Caki2 (cell line): Measurements from ENCODE around the gene ST6GALNAC5. TPM values are rescaled to one million over a fixed set of nuclear protein-coding genes. Genes with fewer than 3 reads are reported as not detected.

Experiments
- DNase-seq: peaks from one replicate; pipeline ENCODE4 v3.0.0-alpha.2; 2015; ENCODE audit warnings: low read depth
- in situ Hi-C: cut with HindIII; loops from 2 replicates; pipeline ENCODE4 v1.10.0; 2016; ENCODE audit warnings: low sequenced_read_pairs, low pct_unique_long_range_greater_than_20kb, mixed read lengths
- total RNA-seq: library from RNA; depleted of rRNA; stranded (reverse); fragments of >200 nt; shearing (Covaris generic); gene quantifications from 2 replicates; pipeline ENCODE4 v1.2.3, GENCODE V29; 2014; ENCODE audit warnings: low replicate concordance

The ST6GALNAC5 gene
- total RNA-seq, 1 experiment from 2014 or later, result not detected

GRCh38 chr1:77063118-77063517 lies 195.8 kb downstream of the ST6GALNAC5 start:
- no peak for DNase-seq
- in situ Hi-C loops, result no loop called here

- no peak for DNase-seq
- in situ Hi-C loops, result no loop called here
Measured at GRCh38 chr1:77064246-77064645, 197.0 kb downstream of the ST6GALNAC5 start.

GRCh38 chr1:77065693-77066342 lies 198.5 kb downstream of the ST6GALNAC5 start:
- in situ Hi-C loops, result no loop called here
- no peak for DNase-seq

GRCh38 chr1:77068013-77068412 lies 200.7 kb downstream of the ST6GALNAC5 start:
- in situ Hi-C loops, result no loop called here
- DNase-seq, result no peak

- in situ Hi-C loops, result no loop called here
- DNase-seq, result no peak
Measured at GRCh38 chr1:77076759-77077158, 209.5 kb downstream of the ST6GALNAC5 start.

- DNase-seq, result no peak
- in situ Hi-C loops, result no loop called here
Measured at GRCh38 chr1:77081834-77082233, 214.6 kb downstream of the ST6GALNAC5 start.

- in situ Hi-C loops, result no loop called here
- DNase-seq, result no peak
Measured at GRCh38 chr1:77084457-77084856, 217.2 kb downstream of the ST6GALNAC5 start.

- DNase-seq, result no peak
- in situ Hi-C loops, result no loop called here
Measured at GRCh38 chr1:77085109-77085508, 217.8 kb downstream of the ST6GALNAC5 start.

- in situ Hi-C loops, result no loop called here
- DNase-seq, result no peak
Measured at GRCh38 chr1:77089756-77090155, 222.5 kb downstream of the ST6GALNAC5 start.

- in situ Hi-C loops, result no loop called here
- no peak for DNase-seq
Measured at GRCh38 chr1:77095236-77095635, 228.0 kb downstream of the ST6GALNAC5 start.

GRCh38 chr1:77096496-77097255 lies 229.4 kb downstream of the ST6GALNAC5 start:
- DNase-seq, result no peak
- in situ Hi-C loops, result no loop called here

- DNase-seq, result no peak
- in situ Hi-C loops, result no loop called here
Measured at GRCh38 chr1:77100875-77101274, 233.6 kb downstream of the ST6GALNAC5 start.

- DNase-seq, result no peak
- in situ Hi-C loops, result no loop called here
Measured at GRCh38 chr1:77103486-77103885, 236.2 kb downstream of the ST6GALNAC5 start.

- DNase-seq, result no peak
- in situ Hi-C loops, result no loop called here
Measured at GRCh38 chr1:77104672-77105071, 237.4 kb downstream of the ST6GALNAC5 start.
